A673 (cell line): ENCODE measurements around the gene TMEM63A. TPM values are rescaled to one million over a fixed set of nuclear protein-coding genes. Genes with fewer than 3 reads are reported as not detected.
"Not testable (repeated sequence)": the region's sequence is repeated elsewhere in the genome, so short reads cannot be mapped to it uniquely, and the experiment has no call there.

ENCODE experiments used
- Bru-seq: library from RNA; stranded (reverse); fragments of 400-500 nt; gene quantifications from one replicate; lab custom pipeline; 2021; lab: Mats Ljungman, UMichigan
- BruChase-seq, 2 experiments: library from RNA; stranded (reverse); fragments of 400-500 nt; gene quantifications; one replicate each; lab custom pipeline; 2021; lab: Mats Ljungman, UMichigan
- BruUV-seq: library from RNA; stranded (reverse); fragments of 400-500 nt; replicated peaks from 2 replicates; lab custom pipeline; 2021; lab: Mats Ljungman, UMichigan
- CTCF ChIA-PET: fragments of 300-600 bp; sonication (Branson Sonifier 250); formaldehyde crosslinking; loops from one replicate; lab custom pipeline; 2022; ENCODE audit warnings: antibody characterized with exemption; lab: Charles Lee
- POLR2A ChIA-PET: fragments of 300-600 bp; sonication (Branson Sonifier 250); formaldehyde crosslinking; loops from one replicate; lab custom pipeline; 2022; ENCODE audit warnings: antibody characterized with exemption; ENCODE audit not compliant: low non-redundant PET; lab: Charles Lee
- DNase-seq: peaks from one replicate; pipeline ENCODE4 v3.0.0-alpha.2; 2015; ENCODE audit warnings: low spot score
- H3K27ac ChIP-seq: fragments of 200-600 bp; sonication (generic); 2 replicates; pipeline ENCODE4 v1.5.1; 2016; ENCODE audit warnings: mixed run types, low read depth, mild to moderate bottlenecking, mixed read lengths, antibody characterized with exemption, low read length; ENCODE audit not compliant: poor library complexity, severe bottlenecking
- H3K27me3 ChIP-seq: fragments of 200-600 bp; sonication (generic); replicated peaks from 2 replicates; pipeline ENCODE4 v1.6.1; 2017; ENCODE audit warnings: mixed run types, low read depth, mild to moderate bottlenecking, mixed read lengths, antibody characterized with exemption, low read length; ENCODE audit not compliant: insufficient read depth, poor library complexity
- H3K36me3 ChIP-seq: fragments of 200-600 bp; sonication (generic); 2 replicates; pipeline ENCODE4 v1.6.1; 2016; ENCODE audit warnings: mixed run types, mild to moderate bottlenecking, mixed read lengths, antibody characterized with exemption, low read length; ENCODE audit not compliant: insufficient read depth, poor library complexity, severe bottlenecking
- H3K4me1 ChIP-seq: fragments of 200-600 bp; sonication (generic); 2 replicates; pipeline ENCODE4 v1.6.1; 2017; ENCODE audit warnings: mixed run types, mild to moderate bottlenecking, mixed read lengths, antibody characterized with exemption, low read length; ENCODE audit not compliant: insufficient read depth, poor library complexity, severe bottlenecking
- H3K4me3 ChIP-seq: fragments of 200-600 bp; sonication (generic); 2 replicates; pipeline ENCODE4 v1.5.1; 2016; ENCODE audit warnings: low read depth, mixed run types, mild to moderate bottlenecking, mixed read lengths, low read length; ENCODE audit not compliant: poor library complexity, severe bottlenecking
- H3K9me3 ChIP-seq: fragments of 200-600 bp; sonication (generic); 2 replicates; pipeline ENCODE4 v1.6.1; 2016; ENCODE audit warnings: mixed run types, low read depth, mild to moderate bottlenecking, mixed read lengths, antibody characterized with exemption, low read length; ENCODE audit not compliant: poor library complexity, severe bottlenecking
- EZH2 ChIP-seq: fragments of 200-600 bp; sonication (generic); IDR thresholded peaks from 2 replicates; pipeline ENCODE4 v1.6.1; 2017; ENCODE audit warnings: borderline replicate concordance, low read depth, mild to moderate bottlenecking, mixed read lengths, antibody characterized with exemption, low read length; ENCODE audit not compliant: poor library complexity, severe bottlenecking
- intact Hi-C: fragments of 100-400 bp; cut with micrococcal nuclease; formaldehyde crosslinking; loops from one replicate; pipeline ENCODE4 v1.10.0; 2022; ENCODE audit not compliant: unreplicated experiment
- long read RNA-seq: library from polyadenylated mRNA; stranded (forward); transcript quantifications from one replicate; pipeline ENCODE4 v2.0.0, GENCODE V29; 2022
- total RNA-seq: library from RNA; stranded (reverse); gene quantifications from 2 replicates; pipeline ENCODE4 v1.2.3, GENCODE V29; 2021
- TF ChIP-seq, protein P1 (sequence below): fragments of 300-800, 200-600 bp; sonication (generic); conservative IDR thresholded peaks from 2 replicates; pipeline ENCODE4 v1.5.1; 2017; ENCODE audit warnings: low read depth, mild to moderate bottlenecking, antibody characterized with exemption, low read length, moderate library complexity, mixed read lengths

TMEM63A gene
- total RNA-seq (25.3 and 31.2 TPM in 2 replicates), Bru-seq, nascent RNA (percentile 58 among the genes with signal in this experiment), BruChase-seq, experiment 1, labeled RNA remaining after a 2-hour chase (percentile 67 among the genes with signal in this experiment), BruChase-seq, experiment 2, labeled RNA remaining after a 6-hour chase (percentile 61 among the genes with signal in this experiment)
- long read RNA-seq, full-length matches to known transcripts, result 3 of 10 reads
- long read RNA-seq, partial matches to known transcripts, result 0 of 10 reads
- long read RNA-seq, other reads (novel, unspliced or antisense), result 7 of 10 reads

- no peaks in the 10 kb centered on the region for H3K27me3 ChIP-seq
- intact Hi-C loops, result no loop called here
- no peaks in the 10 kb centered on the region for H3K9me3 ChIP-seq
- H3K27ac ChIP-seq, result peak within 1 kb of the TSS; percentile 67
- no peak for TF ChIP-seq EZH2
- TF ChIP-seq, protein P1, sequence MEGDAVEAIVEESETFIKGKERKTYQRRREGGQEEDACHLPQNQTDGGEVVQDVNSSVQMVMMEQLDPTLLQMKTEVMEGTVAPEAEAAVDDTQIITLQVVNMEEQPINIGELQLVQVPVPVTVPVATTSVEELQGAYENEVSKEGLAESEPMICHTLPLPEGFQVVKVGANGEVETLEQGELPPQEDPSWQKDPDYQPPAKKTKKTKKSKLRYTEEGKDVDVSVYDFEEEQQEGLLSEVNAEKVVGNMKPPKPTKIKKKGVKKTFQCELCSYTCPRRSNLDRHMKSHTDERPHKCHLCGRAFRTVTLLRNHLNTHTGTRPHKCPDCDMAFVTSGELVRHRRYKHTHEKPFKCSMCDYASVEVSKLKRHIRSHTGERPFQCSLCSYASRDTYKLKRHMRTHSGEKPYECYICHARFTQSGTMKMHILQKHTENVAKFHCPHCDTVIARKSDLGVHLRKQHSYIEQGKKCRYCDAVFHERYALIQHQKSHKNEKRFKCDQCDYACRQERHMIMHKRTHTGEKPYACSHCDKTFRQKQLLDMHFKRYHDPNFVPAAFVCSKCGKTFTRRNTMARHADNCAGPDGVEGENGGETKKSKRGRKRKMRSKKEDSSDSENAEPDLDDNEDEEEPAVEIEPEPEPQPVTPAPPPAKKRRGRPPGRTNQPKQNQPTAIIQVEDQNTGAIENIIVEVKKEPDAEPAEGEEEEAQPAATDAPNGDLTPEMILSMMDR, result peak; percentile 43
- H3K4me1 ChIP-seq, result peaks cover 6% of the 10 kb centered on the region
- peak within 1 kb of the TSS; percentile 78 for H3K4me3 ChIP-seq
- POLR2A ChIA-PET, result no interaction called here
- DNase-seq, result peak; percentile 90
- H3K36me3 ChIP-seq, result no peaks in the 10 kb centered on the region
- BruUV-seq, result no TSS peak
- CTCF ChIA-PET, result interaction anchor here (0.6 to 1.3 kb wide), 5 partner anchors 29 to 1067 kb away, joined by 3 to 4 read pairs (median 3); partner anchors contain the start of gene SRP9
Observed at GRCh38 chr1:225881959-225882693, at the start of gene TMEM63A. Gene TMEM63A, minus strand, starts transcription at chr1:225882380. Its CDS starts 4,800 bp downstream, at chr1:225877580.

GRCh38 chr1:225931270-225932136 lies 49.3 kb upstream of the TMEM63A start:
- no peak overlapping the region for H3K4me3 ChIP-seq
- TF ChIP-seq EZH2, result no peak
- TF ChIP-seq, protein P1, result no peak
- ChIA-PET POLR2A (no interaction called here), CTCF (no interaction called here)
- intact Hi-C loops, result no loop called here
- no peak for DNase-seq
- BruUV-seq, result no TSS peak
- H3K36me3 ChIP-seq, result no peaks in the 10 kb centered on the region
- no peak overlapping the region for H3K27ac ChIP-seq
- no peaks in the 10 kb centered on the region for H3K9me3 ChIP-seq
- no peaks in the 10 kb centered on the region for H3K4me1 ChIP-seq
- H3K27me3 ChIP-seq, result no peaks in the 10 kb centered on the region

DNA sequence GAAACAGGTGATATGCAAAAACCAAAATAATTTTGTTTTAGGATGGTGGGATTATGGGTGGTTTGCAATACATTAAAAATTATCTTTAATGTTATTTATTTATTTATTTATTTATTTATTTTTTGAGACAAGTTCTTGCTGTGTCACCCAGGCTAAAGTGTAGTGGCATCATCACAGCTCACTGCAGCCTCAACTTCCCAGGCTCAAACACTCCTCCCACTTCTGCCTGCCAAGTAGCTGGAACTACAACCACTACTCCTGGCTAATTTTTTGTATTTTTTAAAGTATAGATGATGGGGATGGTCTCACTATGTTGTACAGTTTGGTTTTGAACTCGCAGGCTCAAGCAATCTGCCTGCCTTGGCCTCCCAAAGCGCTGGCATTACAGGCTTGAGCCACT lies 48.4 kb upstream of the TMEM63A start:
- intact Hi-C loops, result no loop called here
- BruUV-seq, result no TSS peak

GRCh38 chr1:225929462-225929861 lies 47.3 kb upstream of the TMEM63A start:
- POLR2A ChIA-PET, BruUV-seq, H3K27ac ChIP-seq, intact Hi-C loops, DNase-seq, H3K36me3 ChIP-seq, H3K4me3 ChIP-seq, H3K4me1 ChIP-seq, CTCF ChIA-PET, H3K9me3 ChIP-seq, H3K27me3 ChIP-seq: not testable (repeated sequence)

More for the DNA sequence above, 48.4 kb upstream of the TMEM63A start:
- DNase-seq, result no peak
- no peaks in the 10 kb centered on the region for H3K4me1 ChIP-seq
- no peak for TF ChIP-seq EZH2
- TF ChIP-seq, protein P1, result no peak
- ChIA-PET CTCF (no interaction called here), POLR2A (no interaction called here)
- no peak overlapping the region for H3K4me3 ChIP-seq
- no peaks in the 10 kb centered on the region for H3K27me3 ChIP-seq
- no peaks in the 10 kb centered on the region for H3K9me3 ChIP-seq
- no peak overlapping the region for H3K27ac ChIP-seq
- H3K36me3 ChIP-seq, result no peaks in the 10 kb centered on the region
